GM23248 (cell line): ENCODE data around the gene TBC1D10A. TPM values are rescaled to one million over a fixed set of nuclear protein-coding genes. Genes with fewer than 3 reads are reported as not detected.

Experiments used
- DNase-seq: peaks from one replicate; pipeline ENCODE4 v3.0.0-alpha.2; 2015
- H2AFZ ChIP-seq: fragments of 200-600 bp; sonication (generic); 2 replicates; pipeline ENCODE4 v1.6.1; 2016; ENCODE audit warnings: antibody characterized with exemption
- H3F3A ChIP-seq: fragments of 200-600 bp; sonication (generic); 2 replicates; pipeline ENCODE4 v1.6.1; 2016; ENCODE audit warnings: mild to moderate bottlenecking, antibody characterized with exemption, mixed run types; ENCODE audit not compliant: insufficient read depth
- H3K27ac ChIP-seq: fragments of 200-600 bp; sonication (generic); 2 replicates; pipeline ENCODE4 v1.5.1; 2016; ENCODE audit warnings: mild to moderate bottlenecking
- H3K27me3 ChIP-seq: fragments of 200-600 bp; sonication (generic); replicated peaks from 2 replicates; pipeline ENCODE4 v1.6.1; 2016; ENCODE audit warnings: mild to moderate bottlenecking; ENCODE audit not compliant: insufficient read depth
- H3K36me3 ChIP-seq: fragments of 200-600 bp; sonication (generic); 2 replicates; pipeline ENCODE4 v1.6.1; 2016; ENCODE audit warnings: low read depth, mild to moderate bottlenecking
- H3K4me1 ChIP-seq: fragments of 200-600 bp; sonication (generic); 2 replicates; pipeline ENCODE4 v1.6.1; 2016; ENCODE audit warnings: mild to moderate bottlenecking; ENCODE audit not compliant: insufficient read depth
- H3K4me2 ChIP-seq: fragments of 200-600 bp; sonication (generic); one replicate; pipeline ENCODE4 v1.6.1; 2016; ENCODE audit warnings: mild to moderate bottlenecking; ENCODE audit not compliant: unreplicated experiment
- H3K4me3 ChIP-seq: fragments of 200-600 bp; sonication (generic); 2 replicates; pipeline ENCODE4 v1.5.1; 2016; ENCODE audit warnings: mild to moderate bottlenecking
- H3K79me2 ChIP-seq: fragments of 200-600 bp; sonication (generic); 2 replicates; pipeline ENCODE4 v1.6.1; 2016; ENCODE audit warnings: mild to moderate bottlenecking; ENCODE audit not compliant: insufficient read depth
- H3K9ac ChIP-seq: fragments of 200-600 bp; sonication (generic); 2 replicates; pipeline ENCODE4 v1.6.1; 2016; ENCODE audit warnings: mild to moderate bottlenecking
- H3K9me2 ChIP-seq: fragments of 200-600 bp; sonication (generic); 2 replicates; pipeline ENCODE4 v1.6.1; 2016; ENCODE audit warnings: mixed run types, mild to moderate bottlenecking, moderate library complexity; ENCODE audit not compliant: insufficient read depth
- H3K9me3 ChIP-seq: fragments of 200-600 bp; sonication (generic); one replicate; pipeline ENCODE4 v1.6.1; 2017; ENCODE audit warnings: low read depth
- H4K20me1 ChIP-seq: fragments of 200-600 bp; sonication (generic); 2 replicates; pipeline ENCODE4 v1.6.0; 2016; ENCODE audit not compliant: insufficient read depth
- EZH2 ChIP-seq: fragments of 200-600 bp; sonication (generic); IDR thresholded peaks from 2 replicates; pipeline ENCODE4 v1.6.1; 2018; ENCODE audit warnings: antibody characterized with exemption, mild to moderate bottlenecking; ENCODE audit not compliant: insufficient read depth, poor library complexity, severe bottlenecking
- EZH2phosphoT487 ChIP-seq: fragments of 200-600 bp; sonication (generic); IDR thresholded peaks from 2 replicates; pipeline ENCODE4 v1.6.1; 2018; ENCODE audit warnings: antibody characterized with exemption, moderate library complexity, mild to moderate bottlenecking, low read depth; ENCODE audit not compliant: insufficient read depth
- WGBS, 2 experiments: methylation state at CpG; one replicate each; pipeline ENCODE4 v1.1.6; 2015 to 2017; ENCODE audit warnings: low lambda C conversion rate in 2 of 2, low coverage in 1 of 2; ENCODE audit errors: missing lambda C conversion rate in 2 of 2; 5-methylcytosine and 5-hydroxymethylcytosine counted together
- in situ Hi-C: fragments of 300-500 bp; cut with MboI; formaldehyde crosslinking; loops from 2 replicates; pipeline ENCODE4 v1.15.0; 2020
- polyA plus RNA-seq: library from polyadenylated mRNA; unstranded; fragments of >200 nt; fragmentation: Nextera tagmentation; extraction: Ambion mirVana; gene quantifications from 2 replicates; pipeline ENCODE4 v1.2.1, GENCODE V29; 2016
- total RNA-seq: library from RNA; depleted of rRNA; stranded (reverse); fragments of >200 nt; shearing (Covaris generic); gene quantifications from 2 replicates; pipeline ENCODE4 v1.2.3, GENCODE V29; 2014

TBC1D10A gene
- total and polyA plus RNA-seq, 2 experiments from 2014 or later = 16.9 to 21.9 TPM

DNA sequence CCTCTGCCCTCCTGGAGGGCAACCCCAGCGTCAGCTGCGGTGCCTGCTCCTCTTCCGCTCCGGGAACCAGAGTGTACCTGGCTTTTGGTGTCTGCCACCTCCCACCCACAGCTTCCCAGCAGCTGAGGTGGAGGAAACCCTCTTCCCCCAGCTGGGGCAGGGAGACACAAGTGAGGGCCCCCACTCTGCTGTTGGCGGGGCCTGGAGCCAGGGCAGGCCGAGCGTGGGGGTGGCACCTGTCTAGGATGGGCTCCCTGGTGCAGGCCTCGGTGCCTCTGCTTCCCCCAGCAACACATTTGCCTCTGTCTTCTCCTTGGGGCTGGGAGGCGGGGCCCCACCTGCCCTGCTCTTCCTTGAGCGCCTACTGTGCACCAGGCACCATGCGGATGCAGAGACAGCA lies 66.5 kb downstream of the TBC1D10A start:
- H3K9me3 ChIP-seq = no peaks in the 10 kb centered on the region
- WGBS, 2 experiments = 88 to 91% methylated on average over 11 of the region's 11 CpGs
- in situ Hi-C loops = no loop called here
- no peaks in the 10 kb centered on the region for H3K36me3 ChIP-seq
- H3K27ac ChIP-seq = no peak overlapping the region
- no peaks in the 10 kb centered on the region for H3K79me2 ChIP-seq
- H3K9me2 ChIP-seq = no peaks in the 10 kb centered on the region
- no peaks in the 10 kb centered on the region for H3F3A ChIP-seq
- no peak for DNase-seq
- peaks cover 4% of the 10 kb centered on the region; the same call in 1 of the 2 replicates for H3K4me1 ChIP-seq
- no peak overlapping the region for H2AFZ ChIP-seq
- no peak overlapping the region for H3K4me2 ChIP-seq
- H3K9ac ChIP-seq = no peak overlapping the region
- TF ChIP-seq EZH2phosphoT487 (no peak), EZH2 (no peak)
- H4K20me1 ChIP-seq = no peaks in the 10 kb centered on the region
- H3K27me3 ChIP-seq = no peaks in the 10 kb centered on the region
- no peak overlapping the region for H3K4me3 ChIP-seq

GRCh38 chr22:30254314-30254713 lies 72.4 kb downstream of the TBC1D10A start:
- Histone ChIP-seq H3K27ac (no peak overlapping the region), H3K4me3 (no peak overlapping the region), H3K79me2 (no peaks in the 10 kb centered on the region), H3K4me1 (peaks cover 20% of the 10 kb centered on the region), H3F3A (peaks cover 5% of the 10 kb centered on the region; the same call in 1 of the 2 replicates), H3K36me3 (no peaks in the 10 kb centered on the region), H3K27me3 (no peaks in the 10 kb centered on the region), H3K9ac (no peak overlapping the region), H4K20me1 (no peaks in the 10 kb centered on the region), H3K4me2 (no peak overlapping the region), H3K9me2 (no peaks in the 10 kb centered on the region), H3K9me3 (no peaks in the 10 kb centered on the region), H2AFZ (no peak overlapping the region)
- TF ChIP-seq EZH2phosphoT487 (no peak), EZH2 (no peak)
- DNase-seq = no peak
- in situ Hi-C loops = no loop called here
- WGBS, 2 experiments = 51 to 61% methylated on average over 4 to 6 of the region's 6 CpGs

DNA sequence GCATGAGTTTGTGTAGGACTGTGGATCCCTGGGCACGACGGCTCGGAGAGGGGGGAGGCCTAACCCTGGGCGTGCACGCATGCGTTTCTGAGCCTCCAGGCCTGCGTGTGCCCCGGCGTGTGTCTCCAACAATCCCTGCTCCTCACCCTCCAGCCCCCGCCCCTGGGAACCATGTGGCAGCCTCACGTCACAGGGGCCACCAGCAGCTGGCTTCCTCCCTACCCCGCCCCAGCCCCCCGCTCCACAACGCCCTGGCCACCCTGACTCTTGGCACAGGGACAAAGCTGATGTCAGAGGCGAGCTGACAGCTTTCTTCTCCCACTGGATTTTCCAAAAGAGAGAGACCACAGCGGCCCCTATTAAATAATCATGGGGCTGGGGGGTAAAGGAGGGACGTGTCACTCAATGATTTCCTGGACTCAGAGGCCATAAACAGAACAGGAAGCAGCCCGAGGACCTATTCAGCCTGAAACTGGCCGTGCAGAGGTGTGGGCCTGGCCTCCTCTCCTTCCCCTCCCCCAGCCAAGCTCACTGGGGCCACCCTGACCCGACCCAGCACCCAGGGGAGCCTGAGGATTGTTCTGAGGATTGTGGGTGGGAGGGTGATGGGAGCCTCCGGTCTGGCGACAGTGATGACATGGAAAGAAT lies 73.4 kb downstream of the TBC1D10A start:
- peak; percentile 37 for DNase-seq
- Histone ChIP-seq H3K27me3 (no peaks in the 10 kb centered on the region), H3K27ac (no peak overlapping the region), H3K4me3 (no peak overlapping the region), H3K9me3 (no peaks in the 10 kb centered on the region), H3K4me2 (no peak overlapping the region), H3K36me3 (no peaks in the 10 kb centered on the region), H3K4me1 (peaks cover 20% of the 10 kb centered on the region), H2AFZ (0 out of 2 replicates have a peak overlapping the region, but pooled peaks have one; percentile 28), H3F3A (peaks cover 5% of the 10 kb centered on the region; the same call in 1 of the 2 replicates), H4K20me1 (no peaks in the 10 kb centered on the region), H3K9me2 (no peaks in the 10 kb centered on the region), H3K79me2 (no peaks in the 10 kb centered on the region), H3K9ac (peak overlapping the region; percentile 42; the same call in 1 of the 2 replicates)
- 28 to 37% methylated on average over 11 to 22 of the region's 22 CpGs for WGBS, 2 experiments
- TF ChIP-seq EZH2phosphoT487 (no peak), EZH2 (no peak)
- in situ Hi-C loops = no loop called here

DNA sequence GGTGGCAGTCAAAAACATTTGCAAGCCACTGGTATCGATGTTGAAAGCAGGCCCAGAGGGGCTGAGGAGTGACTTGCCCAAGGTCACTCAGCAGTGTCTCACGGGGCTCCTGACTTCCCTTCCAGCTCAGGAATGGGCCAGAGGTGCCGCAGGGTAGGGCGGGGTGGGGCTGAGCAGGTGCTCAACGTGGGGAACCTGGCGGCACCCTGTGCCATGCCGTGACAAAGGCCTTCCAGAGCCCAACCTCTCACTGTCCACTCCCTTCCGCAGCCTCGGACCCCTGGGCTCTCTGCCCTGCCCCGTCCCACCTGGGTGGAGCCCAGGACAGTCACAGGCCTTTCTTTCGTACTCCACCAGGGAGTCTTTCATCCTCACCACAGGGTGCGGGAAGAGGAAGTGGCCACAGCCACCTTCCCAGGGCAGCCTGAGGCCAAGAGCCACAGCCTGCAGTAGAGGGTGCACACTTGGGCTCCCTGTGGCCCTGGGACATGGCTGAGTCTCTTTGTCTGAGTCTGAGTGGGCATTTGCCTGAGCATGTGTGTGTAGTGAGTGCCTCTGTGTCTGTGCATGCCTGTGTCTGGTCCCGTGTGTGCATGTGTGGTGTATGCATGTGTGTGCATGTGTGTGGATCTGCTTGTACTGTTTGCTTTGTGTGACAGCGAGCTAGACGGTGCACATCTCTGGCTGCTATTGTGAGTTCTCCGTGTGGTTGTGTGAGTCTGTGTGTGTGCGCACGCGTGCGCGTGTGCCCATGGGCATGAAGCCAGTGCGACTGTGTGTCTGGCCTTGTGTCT lies 74.1 kb downstream of the TBC1D10A start:
- WGBS, 2 experiments = 63 to 68% methylated on average over 18 to 22 of the region's 22 CpGs
- H3K4me2 ChIP-seq = no peak overlapping the region
- in situ Hi-C loops = no loop called here

More for the DNA sequence above, 74.1 kb downstream of the TBC1D10A start:
- peaks cover 5% of the 10 kb centered on the region; the same call in 1 of the 2 replicates for H3F3A ChIP-seq
- H3K27ac ChIP-seq = no peak overlapping the region
- no peak overlapping the region for H3K9ac ChIP-seq
- no peaks in the 10 kb centered on the region for H4K20me1 ChIP-seq
- H3K4me3 ChIP-seq = no peak overlapping the region
- H2AFZ ChIP-seq = 0 out of 2 replicates have a peak overlapping the region, but pooled peaks have one; percentile 28
- H3K4me1 ChIP-seq = peaks cover 20% of the 10 kb centered on the region
- no peaks in the 10 kb centered on the region for H3K9me3 ChIP-seq
- H3K36me3 ChIP-seq = no peaks in the 10 kb centered on the region
- H3K79me2 ChIP-seq = no peaks in the 10 kb centered on the region
- no peak for TF ChIP-seq EZH2
- TF ChIP-seq EZH2phosphoT487 = no peak
- DNase-seq = no peak
- H3K9me2 ChIP-seq = no peaks in the 10 kb centered on the region
- no peaks in the 10 kb centered on the region for H3K27me3 ChIP-seq
